Small intestine (tissue), 7 donors: Measurements from ENCODE around the gene NRL. TPM values are rescaled to one million over a fixed set of nuclear protein-coding genes. Genes with fewer than 3 reads are reported as not detected.

Experiments
- DNase-seq, 2 donors: peaks; one replicate each; pipeline versions ENCODE4 v3.0.0 to v3.0.0-alpha.2; 2013
- FAIRE-seq: peaks from 2 replicates; lab custom pipeline; 2012; peaks lifted over from hg19 to GRCh38; lab: Jason Lieb, UNC
- H3K27ac ChIP-seq, 3 donors: one replicate each; pipeline ENCODE4 v1.5.1; 2013; ENCODE audit warnings: low read length in 2 of 3, mild to moderate bottlenecking in 2 of 3, control low read depth in 1 of 3, inconsistent platforms in 1 of 3, low read depth in 1 of 3, moderate library complexity in 1 of 3
- H3K27me3 ChIP-seq, 3 donors: one replicate each; pipeline ENCODE4 v1.6.1; 2013; ENCODE audit warnings: low read length in 3 of 3, inconsistent platforms in 1 of 3; ENCODE audit not compliant: control insufficient read depth in 3 of 3, insufficient read depth in 3 of 3
- H3K36me3 ChIP-seq, 3 donors: one replicate each; pipeline ENCODE4 v1.6.1; 2013; ENCODE audit warnings: low read length in 3 of 3, inconsistent platforms in 1 of 3, low read depth in 1 of 3, mild to moderate bottlenecking in 1 of 3, moderate library complexity in 1 of 3; ENCODE audit not compliant: control insufficient read depth in 3 of 3, insufficient read depth in 2 of 3
- H3K4me1 ChIP-seq, 3 donors: one replicate each; pipeline ENCODE4 v1.6.1; 2013; ENCODE audit warnings: low read length in 2 of 3, inconsistent platforms in 1 of 3, low read depth in 1 of 3, mild to moderate bottlenecking in 1 of 3, moderate library complexity in 1 of 3; ENCODE audit not compliant: control insufficient read depth in 3 of 3, insufficient read depth in 2 of 3
- H3K4me3 ChIP-seq, 3 donors: one replicate each; pipeline ENCODE4 v1.5.1; 2013; ENCODE audit warnings: low read length in 3 of 3, control low read depth in 1 of 3, inconsistent platforms in 1 of 3, low read depth in 1 of 3, mild to moderate bottlenecking in 1 of 3, moderate library complexity in 1 of 3
- H3K9me3 ChIP-seq, 2 donors: one replicate each; pipeline ENCODE4 v1.6.1; 2013; ENCODE audit warnings: low read depth in 1 of 2, low read length in 1 of 2; ENCODE audit not compliant: control insufficient read depth in 2 of 2, insufficient read depth in 1 of 2
- WGBS, 3 donors: extraction: QIAGEN DNeasy Blood & Tissue Kit; methylation state at CpG; one replicate each; pipeline ENCODE4 v1.1.7; 2013; 5-methylcytosine and 5-hydroxymethylcytosine counted together
- polyA plus RNA-seq, 4 donors: library from polyadenylated mRNA; stranded (reverse) in 3 of 4; unstranded in 1 of 4; fragments of 200-250 nt in 3 of 4; fragments of 120-200 nt in 1 of 4; gene quantifications; one replicate each; pipeline versions ENCODE4 v1.2.1 to v1.2.3, GENCODE V29; 2013
- donor health status: healthy with polysubstance abuse.
- donor health status: control.
- donor health status: control.
- donor health status: Bipolar disorder and iron deficiency.
- donor health status: healthy.

Gene NRL
- polyA plus RNA-seq, 4 donors, result 1.5 to 4.0 (median 2.7) TPM

DNA sequence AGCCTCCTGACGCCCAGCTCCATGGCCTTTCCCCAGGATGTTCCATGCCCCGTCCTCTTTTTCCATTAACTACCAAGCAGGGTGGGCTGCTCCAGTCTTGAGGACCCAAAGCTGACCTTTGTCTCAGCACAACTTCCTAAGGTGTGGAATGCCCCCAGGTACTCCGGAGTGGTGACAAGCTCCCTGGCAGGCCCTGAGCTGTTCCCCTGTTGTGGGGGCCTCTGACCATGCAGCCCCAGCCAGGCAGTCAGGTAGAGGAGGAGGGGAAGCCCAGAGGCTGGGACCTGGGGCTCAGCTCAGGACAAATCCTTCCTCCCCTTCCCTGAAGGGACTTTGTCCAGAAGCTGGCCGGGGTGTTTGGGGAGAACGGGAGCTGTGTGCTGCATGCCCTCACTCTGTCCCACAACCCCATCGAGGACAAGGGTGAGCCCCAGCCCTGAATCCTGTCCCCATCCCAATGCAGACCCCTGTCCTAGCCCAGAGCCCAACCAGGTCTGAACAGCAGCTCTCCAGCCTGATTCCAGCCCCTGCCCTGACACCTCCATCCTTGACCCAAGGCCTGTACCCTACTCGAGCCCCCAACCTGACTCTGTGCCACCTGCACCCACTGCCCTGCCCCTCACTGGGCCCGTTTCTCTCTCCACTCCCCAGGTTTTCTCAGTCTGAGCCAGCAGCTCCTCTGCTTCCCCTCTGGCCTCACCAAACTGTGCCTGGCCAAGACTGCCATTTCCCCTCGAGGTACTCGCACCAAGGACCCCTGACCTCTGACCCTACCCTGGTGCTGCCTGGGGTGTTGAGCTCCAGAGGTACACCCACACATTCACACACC lies 58.6 kb downstream of the NRL start:
- peaks cover 0 to 38% (median 6%) of the 10 kb centered on the region in 3 donors for H3K4me1 ChIP-seq
- H3K9me3 ChIP-seq, result no peaks in the 10 kb centered on the region
- WGBS, 3 donors, result 56 to 72% (median 58%) methylated on average over 10 of the region's 10 CpGs
- DNase-seq (no peak), FAIRE-seq (no peak)
- no peak overlapping the region for H3K27ac ChIP-seq
- peaks cover 0 to 6% (median 0%) of the 10 kb centered on the region in 3 donors for H3K36me3 ChIP-seq
- peaks cover 0 to 7% (median 0%) of the 10 kb centered on the region in 3 donors for H3K27me3 ChIP-seq
- no peak overlapping the region for H3K4me3 ChIP-seq

DNA sequence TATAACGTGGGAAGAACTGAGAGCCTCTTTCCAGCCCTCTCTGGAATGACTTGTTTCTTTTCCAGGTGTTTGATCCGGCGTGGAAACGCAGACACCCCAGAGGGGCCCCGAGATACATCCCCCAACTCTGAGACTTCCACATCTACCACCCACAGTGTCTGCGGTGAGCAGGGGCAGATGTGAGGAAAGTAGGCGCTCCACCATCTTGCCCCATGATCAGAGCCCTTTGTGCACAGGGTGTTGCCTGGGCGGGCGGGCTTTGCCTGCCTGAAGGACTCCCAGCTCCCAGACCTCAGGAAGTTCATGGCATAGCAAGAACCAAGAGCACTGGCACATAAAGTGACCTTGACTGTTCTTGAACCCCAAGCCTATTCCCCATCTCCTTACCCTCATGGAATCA lies 60.1 kb downstream of the NRL start:
- no peak overlapping the region for H3K4me3 ChIP-seq
- WGBS, 3 donors, result 93 to 94% (median 93%) methylated on average over 9 of the region's 9 CpGs
- no peak for DNase-seq
- H3K27ac ChIP-seq, result no peak overlapping the region
- H3K4me1 ChIP-seq, result peaks cover 0 to 28% (median 3%) of the 10 kb centered on the region in 3 donors
- H3K27me3 ChIP-seq, result peaks cover 0 to 7% (median 0%) of the 10 kb centered on the region in 3 donors
- no peaks in the 10 kb centered on the region for H3K36me3 ChIP-seq
- H3K9me3 ChIP-seq, result no peaks in the 10 kb centered on the region
- FAIRE-seq, result no peak

DNA sequence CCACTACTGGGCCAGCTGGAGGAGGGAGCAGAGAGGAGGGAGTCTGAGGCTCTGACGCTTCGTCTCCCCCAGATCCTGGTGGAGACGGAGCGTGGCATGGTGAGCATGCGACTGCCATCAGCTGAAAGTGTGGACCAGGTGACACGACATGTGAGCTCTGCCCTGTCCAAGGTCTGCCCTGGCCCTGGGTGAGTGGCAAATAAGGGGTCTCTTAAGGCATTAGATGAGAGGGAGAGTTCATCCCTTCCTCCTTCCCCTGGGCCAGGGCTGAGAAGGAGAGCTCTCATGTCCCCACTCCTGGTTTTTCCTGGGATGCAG lies 60.5 kb downstream of the NRL start:
- no peak for DNase-seq
- H3K9me3 ChIP-seq, result no peaks in the 10 kb centered on the region
- H3K27me3 ChIP-seq, result peaks cover 0 to 7% (median 0%) of the 10 kb centered on the region in 3 donors
- no peak overlapping the region for H3K27ac ChIP-seq
- 85 to 93% (median 86%) methylated on average over 6 of the region's 6 CpGs for WGBS, 3 donors
- H3K36me3 ChIP-seq, result no peaks in the 10 kb centered on the region
- no peak overlapping the region for H3K4me3 ChIP-seq
- peaks cover 0 to 24% (median 3%) of the 10 kb centered on the region in 3 donors for H3K4me1 ChIP-seq
- FAIRE-seq, result no peak

DNA sequence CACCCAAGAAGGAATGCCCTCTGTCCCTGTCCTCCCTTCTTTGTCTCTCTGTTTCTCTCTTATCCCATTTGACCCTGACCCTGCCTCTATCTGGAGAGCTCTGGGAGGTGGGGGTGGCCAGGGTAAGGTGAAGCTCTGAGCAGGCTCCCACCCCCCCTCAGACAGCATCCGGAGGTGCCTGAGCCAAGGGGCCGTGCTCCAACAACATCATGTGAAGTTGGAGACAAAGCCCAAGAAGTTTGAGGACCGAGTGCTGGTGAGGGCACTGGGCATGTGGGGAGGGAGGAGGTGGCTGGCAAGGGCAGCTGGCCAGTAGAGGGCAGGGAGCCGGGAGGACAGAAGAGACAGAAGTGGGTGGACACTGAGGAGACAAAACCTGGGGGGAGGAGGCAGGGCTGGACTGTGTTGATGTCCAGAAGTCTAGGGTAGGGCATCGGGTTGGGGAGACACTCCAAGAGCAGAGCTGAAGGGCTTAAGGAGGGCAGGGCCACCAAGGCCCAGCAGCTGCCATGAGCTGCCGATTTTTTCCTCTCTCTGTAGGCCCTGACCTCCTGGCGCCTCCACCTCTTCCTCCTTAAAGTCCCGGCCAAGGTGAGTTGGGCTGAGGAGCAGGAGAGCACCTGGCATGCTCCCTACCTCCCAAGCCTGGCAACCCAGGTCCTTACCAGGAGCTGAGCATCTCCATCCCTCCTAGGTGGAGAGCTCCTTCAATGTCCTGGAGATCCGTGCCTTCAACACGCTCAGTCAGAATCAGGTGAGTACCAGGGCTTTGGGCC lies 61.0 kb downstream of the NRL start:
- WGBS, 3 donors, result 77 to 87% (median 81%) methylated on average over 9 to 10 of the region's 10 CpGs
- Histone ChIP-seq H3K27ac (no peak overlapping the region), H3K4me3 (no peak overlapping the region), H3K9me3 (no peaks in the 10 kb centered on the region), H3K4me1 (peaks cover 0 to 19% (median 2%) of the 10 kb centered on the region in 3 donors), H3K36me3 (no peaks in the 10 kb centered on the region), H3K27me3 (peaks cover 0 to 7% (median 0%) of the 10 kb centered on the region in 3 donors)
- DNase-seq (no peak), FAIRE-seq (no peak)

DNA sequence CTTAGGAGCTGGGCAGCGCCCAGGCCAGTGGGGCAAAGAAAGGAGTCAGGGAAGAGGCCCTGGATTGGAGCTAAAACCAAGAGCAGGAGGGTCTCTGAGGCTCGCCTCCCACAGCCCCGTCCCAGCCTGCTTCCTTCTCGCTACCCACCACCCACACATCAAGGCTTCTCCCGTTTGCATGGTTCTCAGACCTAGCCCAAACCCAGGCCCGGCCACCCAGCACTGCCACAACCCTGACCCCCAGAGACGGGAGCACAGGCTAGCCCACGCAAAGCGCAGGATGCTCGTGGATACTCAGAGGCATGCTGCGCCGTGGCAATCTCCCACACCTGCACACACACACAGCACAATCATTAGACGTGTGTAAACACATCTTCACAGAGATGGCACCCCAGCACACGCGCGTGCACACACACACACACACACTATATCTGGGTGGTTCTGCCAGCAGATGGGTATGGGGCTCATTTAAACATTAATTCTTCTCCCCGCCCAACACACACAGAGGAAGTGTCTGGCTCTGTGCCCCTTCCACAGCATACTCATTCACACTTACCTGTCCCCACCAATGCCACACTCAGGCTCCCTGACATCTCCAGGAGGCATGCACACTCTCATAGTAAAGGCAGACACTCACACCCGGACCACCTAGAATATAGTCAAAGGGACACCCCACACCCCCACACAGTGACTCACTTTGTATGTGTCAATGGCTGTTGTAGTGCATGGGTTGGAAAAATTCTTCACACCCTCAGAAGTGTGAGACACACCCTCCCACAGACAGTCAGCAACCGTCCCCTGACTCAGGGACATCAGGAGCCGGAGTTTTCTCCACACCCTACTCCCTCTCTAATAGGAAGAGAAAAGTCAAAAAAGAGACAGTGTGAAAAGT lies 61.8 kb downstream of the NRL start:
- no peaks in the 10 kb centered on the region for H3K36me3 ChIP-seq
- no peaks in the 10 kb centered on the region for H3K9me3 ChIP-seq
- H3K27me3 ChIP-seq, result peaks cover 0 to 7% (median 0%) of the 10 kb centered on the region in 3 donors
- FAIRE-seq, result no peak
- peaks cover 0 to 15% (median 2%) of the 10 kb centered on the region in 3 donors for H3K4me1 ChIP-seq
- 46 to 52% (median 47%) methylated on average over 19 to 20 of the region's 20 CpGs for WGBS, 3 donors
- no peak for DNase-seq
- H3K27ac ChIP-seq, result no peak overlapping the region
- H3K4me3 ChIP-seq, result peak overlapping the region in 2 of 3 donors; percentile 57 to 68

DNA sequence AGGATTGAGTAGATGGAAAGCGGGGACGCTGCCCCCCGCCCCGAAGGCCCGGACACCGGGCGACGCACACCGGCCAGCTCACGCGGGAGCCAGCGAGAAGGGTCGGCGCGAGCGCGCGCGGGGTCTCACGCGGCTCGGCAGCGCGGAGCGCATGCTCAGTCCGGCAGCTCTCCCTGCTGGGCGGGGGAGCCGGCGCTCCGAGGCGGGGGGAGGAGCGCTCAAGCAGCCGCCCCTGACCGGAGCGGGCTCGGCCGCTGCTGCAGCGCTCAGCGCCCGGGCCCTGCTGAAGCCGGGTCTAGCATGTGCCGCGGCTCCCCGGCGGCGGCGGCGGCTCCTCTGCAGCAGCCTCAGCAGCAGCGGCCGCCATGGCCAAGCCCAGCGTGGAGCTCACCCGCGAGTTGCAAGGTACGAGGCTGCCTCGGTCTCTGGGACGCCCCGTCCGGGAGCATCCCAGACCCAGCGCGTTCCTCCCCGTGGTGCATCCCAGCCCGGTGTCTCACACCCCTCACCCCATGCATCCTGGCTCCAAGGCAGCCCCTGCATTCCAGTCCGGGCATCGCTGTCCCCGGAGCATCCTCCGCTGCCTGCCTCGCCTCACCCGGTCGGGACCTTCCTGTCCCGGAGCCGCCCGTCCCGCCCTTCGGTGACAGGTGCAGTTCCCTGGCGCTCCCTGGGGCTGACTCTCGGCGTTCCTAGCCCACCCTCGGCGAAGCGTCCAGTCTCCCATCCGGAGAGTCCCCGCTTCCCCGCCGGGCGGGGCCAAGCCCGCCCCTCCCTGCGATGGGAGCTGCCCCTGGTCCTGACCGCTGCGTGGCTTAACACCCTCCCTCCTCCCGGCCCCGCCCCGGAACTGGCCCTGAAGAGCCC lies 62.7 kb downstream of the NRL start, which contains the start of gene CARMIL3:
Gene CARMIL3, plus strand, starts transcription at position 221 of the 867 bp plus-strand sequence. Its CDS starts 145 bp downstream, at position 366.
- FAIRE-seq, result no peak
- H3K27ac ChIP-seq, result peak within 1 kb of the TSS in 2 of 3 donors; percentile 32 to 46

DNA sequence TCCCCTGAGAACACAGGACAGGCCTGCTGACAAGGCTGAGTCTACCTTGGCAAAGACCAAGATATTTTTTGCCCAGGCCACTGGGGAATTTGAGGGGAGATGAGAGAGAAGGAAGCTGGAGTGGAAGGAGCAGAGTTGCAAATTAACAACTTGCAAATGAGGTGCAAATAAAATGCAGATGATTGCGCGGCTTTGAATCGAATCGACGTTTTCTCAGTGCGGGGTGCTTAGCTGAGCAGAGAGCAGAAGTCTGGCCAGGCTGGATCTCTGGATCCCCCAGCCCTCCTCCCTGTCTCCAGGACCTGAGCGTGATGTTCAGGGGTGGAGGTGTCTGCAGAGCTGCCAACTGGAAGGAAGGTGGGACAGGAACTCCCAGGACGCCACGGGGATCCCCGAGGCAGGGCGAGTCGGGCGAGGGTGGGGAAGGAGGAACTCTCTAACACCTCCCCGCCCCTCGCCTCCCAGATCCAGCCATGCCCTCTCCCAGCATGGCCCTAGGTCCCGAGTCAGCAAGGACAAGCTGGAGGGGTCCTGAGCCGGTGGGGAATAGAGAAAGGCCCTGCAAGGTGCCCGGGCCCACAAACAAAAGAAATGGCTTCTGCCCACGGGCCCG lies 63.5 kb downstream of the NRL start:
- H3K27ac ChIP-seq, result peak overlapping the region in 2 of 3 donors; percentile 32 to 46
- FAIRE-seq, result no peak
- H3K9me3 ChIP-seq, result no peaks in the 10 kb centered on the region
- H3K4me3 ChIP-seq, result peak overlapping the region; percentile 55 to 68 (median 58)
- H3K27me3 ChIP-seq, result peaks cover 0 to 7% (median 0%) of the 10 kb centered on the region in 3 donors
- no peaks in the 10 kb centered on the region for H3K36me3 ChIP-seq
- peaks cover 0 to 15% (median 2%) of the 10 kb centered on the region in 3 donors for H3K4me1 ChIP-seq
- DNase-seq, result no peak
- 25 to 28% (median 26%) methylated on average over 18 to 20 of the region's 20 CpGs for WGBS, 3 donors

More for the DNA sequence above, 62.7 kb downstream of the NRL start, which contains the start of gene CARMIL3:
- Histone ChIP-seq H3K27me3 (peaks cover 0 to 7% (median 0%) of the 10 kb centered on the region in 3 donors), H3K4me3 (peak within 1 kb of the TSS; percentile 55 to 68 (median 58)), H3K36me3 (no peaks in the 10 kb centered on the region), H3K4me1 (peaks cover 0 to 15% (median 2%) of the 10 kb centered on the region in 3 donors), H3K9me3 (no peaks in the 10 kb centered on the region)
- DNase-seq, result peak; percentile 64 to 85
- 0 to 1% (median 0%) methylated on average over 46 to 92 of the region's 92 CpGs for WGBS, 3 donors
